H9 (cell line): Measurements from ENCODE around the gene SKIC3. TPM values are rescaled to one million over a fixed set of nuclear protein-coding genes. Genes with fewer than 3 reads are reported as not detected.

Source experiments
- DNase-seq: peaks from one replicate; pipeline ENCODE4 v3.0.0-alpha.2; 2017
- H2AFZ ChIP-seq: one replicate; pipeline ENCODE4 v1.6.1; 2013; ENCODE audit warnings: mild to moderate bottlenecking, low read length, control low read depth, moderate library complexity
- H2AK5ac ChIP-seq: 2 replicates; pipeline ENCODE4 v1.6.1; 2013; ENCODE audit warnings: low read length, control low read depth, mixed read lengths; ENCODE audit not compliant: insufficient read length
- H2BK120ac ChIP-seq: one replicate; pipeline ENCODE4 v1.6.1; 2013; ENCODE audit warnings: low read depth, mild to moderate bottlenecking, low read length, control low read depth, inconsistent platforms; ENCODE audit not compliant: poor library complexity, severe bottlenecking
- H2BK12ac ChIP-seq: 2 replicates; pipeline ENCODE4 v1.6.1; 2013; ENCODE audit warnings: low read length, control low read depth, mixed read lengths, low read depth; ENCODE audit not compliant: insufficient read length
- H2BK15ac ChIP-seq: 2 replicates; pipeline ENCODE4 v1.6.1; 2013; ENCODE audit warnings: low read depth, low read length, control low read depth
- H2BK20ac ChIP-seq: one replicate; pipeline ENCODE4 v1.6.1; 2013; ENCODE audit warnings: low read depth, mild to moderate bottlenecking, low read length, control low read depth, inconsistent platforms; ENCODE audit not compliant: poor library complexity, severe bottlenecking
- H2BK5ac ChIP-seq: 2 replicates; pipeline ENCODE4 v1.6.1; 2013; ENCODE audit warnings: low read length, control low read depth, mixed read lengths; ENCODE audit not compliant: insufficient read length
- H3K14ac ChIP-seq: 2 replicates; pipeline ENCODE4 v1.6.1; 2013; ENCODE audit warnings: low read length, control low read depth; ENCODE audit not compliant: insufficient read depth
- H3K18ac ChIP-seq: 2 replicates; pipeline ENCODE4 v1.6.1; 2013; ENCODE audit warnings: low read depth, mild to moderate bottlenecking, mixed read lengths, low read length, control low read depth; ENCODE audit not compliant: insufficient read length
- H3K23ac ChIP-seq: 2 replicates; pipeline ENCODE4 v1.6.1; 2013; ENCODE audit warnings: low read length, control low read depth, mixed read lengths, low read depth; ENCODE audit not compliant: insufficient read length
- H3K23me2 ChIP-seq: 2 replicates; pipeline ENCODE4 v1.6.1; 2013; ENCODE audit warnings: low read depth, mild to moderate bottlenecking, mixed read lengths, low read length, control low read depth; ENCODE audit not compliant: insufficient read length, poor library complexity, severe bottlenecking
- H3K27ac ChIP-seq: 2 replicates; pipeline ENCODE4 v1.5.1; 2013; ENCODE audit warnings: low read length, control low read depth, mixed read lengths, low read depth; ENCODE audit not compliant: insufficient read length
- H3K27me3 ChIP-seq: 2 replicates; pipeline ENCODE4 v1.6.1; 2013; ENCODE audit warnings: low read length, control low read depth, inconsistent platforms; ENCODE audit not compliant: insufficient read depth
- H3K4ac ChIP-seq: 2 replicates; pipeline ENCODE4 v1.6.1; 2013; ENCODE audit warnings: low read depth, mild to moderate bottlenecking, control low read depth, inconsistent platforms, low read length, moderate library complexity
- H3K4me1 ChIP-seq: 2 replicates; pipeline ENCODE4 v1.6.1; 2013; ENCODE audit warnings: low read length, control low read depth, inconsistent platforms; ENCODE audit not compliant: insufficient read depth
- H3K4me2 ChIP-seq: 2 replicates; pipeline ENCODE4 v1.6.1; 2013; ENCODE audit warnings: low read length, control low read depth, mixed read lengths; ENCODE audit not compliant: insufficient read length, insufficient read depth
- H3K56ac ChIP-seq: 2 replicates; pipeline ENCODE4 v1.6.1; 2013; ENCODE audit warnings: low read depth, mild to moderate bottlenecking, mixed read lengths, low read length, control low read depth; ENCODE audit not compliant: insufficient read length
- H3K79me1 ChIP-seq: 2 replicates; pipeline ENCODE4 v1.6.1; 2013; ENCODE audit warnings: low read depth, mild to moderate bottlenecking, moderate library complexity, low read length, control low read depth, inconsistent platforms; ENCODE audit not compliant: insufficient read depth, poor library complexity, severe bottlenecking
- H3K79me2 ChIP-seq: 2 replicates; pipeline ENCODE4 v1.6.1; 2013; ENCODE audit warnings: low read length, control low read depth, inconsistent platforms; ENCODE audit not compliant: insufficient read depth
- H3K9ac ChIP-seq: 2 replicates; pipeline ENCODE4 v1.6.1; 2013; ENCODE audit warnings: low read length, control low read depth, mixed read lengths; ENCODE audit not compliant: insufficient read length; ENCODE audit errors: extremely low read depth
- H3K9me3 ChIP-seq: one replicate; pipeline ENCODE4 v1.6.1; 2013; ENCODE audit warnings: low read depth, low read length, inconsistent platforms; ENCODE audit not compliant: control insufficient read depth
- H3T11ph ChIP-seq: one replicate; pipeline ENCODE4 v1.6.1; 2013; ENCODE audit warnings: mild to moderate bottlenecking, low read length, control low read depth, inconsistent platforms
- H4K20me1 ChIP-seq: one replicate; pipeline ENCODE4 v1.6.1; 2013; ENCODE audit not compliant: control insufficient read depth, insufficient read length, insufficient read depth
- H4K5ac ChIP-seq: 2 replicates; pipeline ENCODE4 v1.6.1; 2013; ENCODE audit warnings: low read depth, mild to moderate bottlenecking, mixed read lengths, low read length, control low read depth; ENCODE audit not compliant: insufficient read length
- H4K8ac ChIP-seq: replicated peaks from 2 replicates; pipeline ENCODE4 v1.6.1; 2013; ENCODE audit warnings: low read length, control low read depth, mixed read lengths, low read depth; ENCODE audit not compliant: insufficient read length
- H4K91ac ChIP-seq: 2 replicates; pipeline ENCODE4 v1.6.1; 2013; ENCODE audit warnings: low read depth, mild to moderate bottlenecking, moderate library complexity, mixed read lengths, low read length, control low read depth; ENCODE audit not compliant: insufficient read length
- H3K27ac Mint-ChIP-seq, 3 experiments: 2 replicates in 2 of 3; 3 replicates in 1 of 3; pipeline ENCODE4 v1.8.0; 2020 to 2021; ENCODE audit warnings: mixed read lengths in 3 of 3, mild to moderate bottlenecking in 1 of 3, moderate library complexity in 1 of 3
- H3K27me3 Mint-ChIP-seq: 2 replicates; pipeline ENCODE4 v1.8.0; 2021; ENCODE audit warnings: low read depth, mild to moderate bottlenecking, moderate library complexity, mixed read lengths
- H3K36me3 Mint-ChIP-seq, 3 experiments: 2 replicates in 2 of 3; 3 replicates in 1 of 3; pipeline ENCODE4 v1.8.0; 2020 to 2021; ENCODE audit warnings: low read depth in 3 of 3, mixed read lengths in 3 of 3; ENCODE audit not compliant: insufficient read depth in 1 of 3
- H3K4me1 Mint-ChIP-seq, 2 experiments: 2 replicates each; pipeline ENCODE4 v1.8.0; 2020; ENCODE audit warnings: mixed read lengths in 2 of 2
- H3K4me3 Mint-ChIP-seq, 2 experiments: 2 replicates in 1 of 2; 3 replicates in 1 of 2; pipeline ENCODE4 v1.8.0; 2020 to 2021; ENCODE audit warnings: mild to moderate bottlenecking in 2 of 2, mixed read lengths in 2 of 2, moderate library complexity in 1 of 2
- H3K9me3 Mint-ChIP-seq, 2 experiments: 2 replicates in 1 of 2; 3 replicates in 1 of 2; pipeline ENCODE4 v1.8.0; 2020; ENCODE audit warnings: mild to moderate bottlenecking in 2 of 2, mixed read lengths in 2 of 2, moderate library complexity in 1 of 2
- CTCF ChIP-seq: fragments of 200-600 bp; sonication (generic); conservative IDR thresholded peaks from 3 replicates; pipeline ENCODE4 v1.8.0; 2021; ENCODE audit warnings: antibody characterized with exemption, mild to moderate bottlenecking
- WGBS: extraction: QIAGEN DNeasy Blood & Tissue Kit; methylation state at CpG from one replicate; pipeline ENCODE4 v1.1.7; 2013; ENCODE audit warnings: missing lambda C conversion rate, low lambda C conversion rate, mixed read lengths; ENCODE audit not compliant: insufficient read length; ENCODE audit errors: extremely low coverage; 5-methylcytosine and 5-hydroxymethylcytosine counted together
- total RNA-seq: library from RNA; stranded (reverse); gene quantifications from 2 replicates; pipeline ENCODE4 v1.2.1, GENCODE V29; 2021

SKIC3 gene
- total RNA-seq, 1 experiment from 2014 or later = 64.7 TPM

DNA sequence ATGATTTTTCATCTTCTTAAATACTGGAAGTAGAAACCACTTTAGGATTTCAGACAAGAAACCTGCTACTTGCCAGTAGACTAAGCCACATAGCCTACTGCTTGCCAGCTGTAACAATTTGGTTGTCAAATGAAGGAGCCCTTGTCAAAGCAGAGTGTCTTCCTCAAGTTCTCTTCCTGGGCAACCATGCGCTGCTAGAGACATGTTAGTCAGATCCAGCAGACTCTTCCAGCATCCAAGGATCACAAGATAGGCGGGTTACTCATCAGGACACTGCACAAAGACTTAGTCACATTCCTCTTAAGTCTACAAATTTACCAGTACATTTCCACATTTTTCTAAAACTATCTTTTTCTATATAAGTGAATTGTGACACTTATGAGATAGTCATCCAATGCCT, 24.4 kb downstream of the SKIC3 start:
- Histone ChIP-seq H3K56ac (no peak overlapping the region), H4K20me1 (no peaks in the 10 kb centered on the region), H2BK120ac (no peak overlapping the region), H3K27me3 (no peaks in the 10 kb centered on the region), H3K79me2 (no peaks in the 10 kb centered on the region), H3K14ac (no peak overlapping the region), H4K8ac (no peak overlapping the region), H2AK5ac (no peak overlapping the region), H3K23ac (no peak overlapping the region), H4K91ac (no peak overlapping the region), H3K4me1 (peaks cover 3% of the 10 kb centered on the region; the same call in 1 of the 2 replicates), H3T11ph (no peak overlapping the region), H3K23me2 (no peaks in the 10 kb centered on the region), H3K27ac (no peak overlapping the region), H2BK20ac (no peak overlapping the region), H2AFZ (no peak overlapping the region), H2BK15ac (no peak overlapping the region), H3K9me3 (no peaks in the 10 kb centered on the region), H2BK5ac (no peak overlapping the region), H3K18ac (no peak overlapping the region), H3K9ac (no peak overlapping the region), H3K79me1 (no peaks in the 10 kb centered on the region), H3K4ac (no peak overlapping the region), H3K4me2 (no peak overlapping the region), H2BK12ac (no peak overlapping the region), H4K5ac (no peak overlapping the region)
- Mint-ChIP-seq H3K36me3 (peaks cover 6 to 43% (median 37%) of the 10 kb centered on the region in 3 experiments; a peak in 6 of 7 replicates), H3K4me1 (peaks cover 18 to 37% of the 10 kb centered on the region in 2 experiments), H3K27ac (no peak overlapping the region), H3K4me3 (no peak overlapping the region), H3K9me3 (no peaks in the 10 kb centered on the region), H3K27me3 (no peaks in the 10 kb centered on the region)
- TF ChIP-seq CTCF = no peak
- no CpG with 5 or more reads among the region's 2 CpGs for WGBS
- no peak for DNase-seq
